Memory B cell (primary cell): ENCODE measurements around the gene GPC6.

Experiments
- ATAC-seq: fragments of 150-1000 bp; cut with Tn5 transposase; 2 replicates; pipeline ENCODE4 v1.10.0; 2021; ENCODE audit warnings: low read depth, mild to moderate bottlenecking, moderate library complexity
- DNase-seq, 2 donors: peaks; one replicate each; pipeline ENCODE4 v3.0.0; 2022; ENCODE audit warnings: low spot score in 2 of 2
- H3K27ac Mint-ChIP-seq: one replicate; pipeline ENCODE4 v1.8.0; 2022; ENCODE audit warnings: mild to moderate bottlenecking, moderate library complexity, mixed read lengths
- H3K27me3 Mint-ChIP-seq: one replicate; pipeline ENCODE4 v1.8.0; 2022; ENCODE audit warnings: mixed read lengths
- H3K36me3 Mint-ChIP-seq: one replicate; pipeline ENCODE4 v1.8.0; 2022; ENCODE audit warnings: mild to moderate bottlenecking, mixed read lengths
- H3K4me1 Mint-ChIP-seq: one replicate; pipeline ENCODE4 v1.8.0; 2022; ENCODE audit warnings: mixed read lengths
- H3K4me3 Mint-ChIP-seq: one replicate; pipeline ENCODE4 v1.8.0; 2022; ENCODE audit warnings: mild to moderate bottlenecking, moderate library complexity, mixed read lengths
- H3K9me3 Mint-ChIP-seq: one replicate; pipeline ENCODE4 v1.8.0; 2022; ENCODE audit warnings: mixed read lengths

Gene GPC6

DNA sequence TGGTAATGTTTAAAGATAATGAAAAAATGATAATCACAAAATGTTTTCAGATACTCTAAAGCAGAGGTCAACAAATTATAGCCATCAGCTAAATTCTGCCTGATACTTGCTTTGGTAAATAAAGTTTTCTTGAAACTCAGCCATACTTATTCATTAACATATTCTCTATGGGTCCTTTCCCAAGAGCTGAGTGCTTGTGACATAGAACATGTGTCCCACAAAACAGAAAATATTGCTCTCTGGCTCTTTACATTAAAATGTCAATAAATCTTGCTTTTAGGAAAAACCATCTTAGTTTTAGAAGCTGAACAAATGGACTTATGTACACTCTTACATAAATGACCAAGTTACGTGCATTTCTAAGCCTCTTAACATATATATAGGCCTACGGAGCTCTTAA lies 945.8 kb downstream of the GPC6 start:
- H3K4me3 Mint-ChIP-seq: no peak overlapping the region
- ATAC-seq (no peak), DNase-seq (no peak)
- no peaks in the 10 kb centered on the region for H3K36me3 Mint-ChIP-seq
- H3K27me3 Mint-ChIP-seq: no peaks in the 10 kb centered on the region
- H3K9me3 Mint-ChIP-seq: peaks cover 1% of the 10 kb centered on the region
- H3K27ac Mint-ChIP-seq: no peak overlapping the region
- H3K4me1 Mint-ChIP-seq: no peaks in the 10 kb centered on the region

DNA sequence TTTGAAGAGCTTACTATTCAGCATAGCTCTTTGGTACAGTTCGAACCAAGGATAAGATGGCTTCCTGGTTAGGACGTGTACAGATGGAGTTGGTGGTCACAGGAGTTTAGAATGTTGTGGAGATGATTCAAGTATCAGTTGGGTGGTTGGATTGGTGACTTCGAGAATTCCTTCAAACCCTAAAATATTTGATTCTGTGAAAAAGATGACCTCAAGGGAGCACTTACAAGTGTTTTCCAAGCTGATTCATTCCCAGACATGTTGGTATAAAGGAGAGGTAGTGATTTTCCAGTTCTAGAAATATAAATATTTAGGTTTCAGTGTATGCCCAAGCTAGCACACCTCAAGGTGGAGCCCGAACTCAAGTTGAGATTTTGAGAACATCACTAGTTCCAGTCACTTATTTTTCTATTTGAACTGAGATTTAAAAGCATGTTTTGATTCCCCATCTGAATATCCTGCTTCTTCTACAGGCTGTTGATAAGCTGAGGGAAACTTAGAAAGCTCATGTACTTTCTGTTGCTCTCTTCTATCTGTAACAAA lies 946.8 kb downstream of the GPC6 start:
- H3K4me1 Mint-ChIP-seq: no peaks in the 10 kb centered on the region
- H3K9me3 Mint-ChIP-seq: no peaks in the 10 kb centered on the region
- H3K27me3 Mint-ChIP-seq: no peaks in the 10 kb centered on the region
- DNase-seq: no peak
- no peaks in the 10 kb centered on the region for H3K36me3 Mint-ChIP-seq
- H3K27ac Mint-ChIP-seq: no peak overlapping the region
- no peak overlapping the region for H3K4me3 Mint-ChIP-seq
- ATAC-seq: no peak

DNA sequence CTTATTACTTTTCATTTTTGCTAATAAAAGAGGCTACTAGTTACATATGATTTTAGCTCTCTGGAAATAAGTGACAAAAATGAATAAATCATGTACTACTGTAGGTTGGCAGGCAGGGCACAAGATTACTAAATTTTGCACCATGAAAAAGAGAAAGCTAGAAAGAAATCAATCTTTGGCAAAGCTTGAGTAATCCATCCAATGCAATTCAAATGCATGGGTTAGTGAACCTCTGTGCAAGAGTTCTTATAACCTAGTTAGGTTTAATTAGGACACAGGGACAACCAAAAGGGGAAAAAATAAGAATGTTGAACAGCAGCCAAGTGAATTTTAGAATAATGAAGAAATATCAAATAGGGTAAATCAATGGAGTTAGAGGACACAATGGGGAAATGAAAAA lies 947.4 kb downstream of the GPC6 start:
- H3K27ac Mint-ChIP-seq: no peak overlapping the region
- H3K9me3 Mint-ChIP-seq: no peaks in the 10 kb centered on the region
- ATAC-seq (no peak), DNase-seq (no peak)
- H3K27me3 Mint-ChIP-seq: no peaks in the 10 kb centered on the region
- no peak overlapping the region for H3K4me3 Mint-ChIP-seq
- H3K4me1 Mint-ChIP-seq: no peaks in the 10 kb centered on the region
- no peaks in the 10 kb centered on the region for H3K36me3 Mint-ChIP-seq

DNA sequence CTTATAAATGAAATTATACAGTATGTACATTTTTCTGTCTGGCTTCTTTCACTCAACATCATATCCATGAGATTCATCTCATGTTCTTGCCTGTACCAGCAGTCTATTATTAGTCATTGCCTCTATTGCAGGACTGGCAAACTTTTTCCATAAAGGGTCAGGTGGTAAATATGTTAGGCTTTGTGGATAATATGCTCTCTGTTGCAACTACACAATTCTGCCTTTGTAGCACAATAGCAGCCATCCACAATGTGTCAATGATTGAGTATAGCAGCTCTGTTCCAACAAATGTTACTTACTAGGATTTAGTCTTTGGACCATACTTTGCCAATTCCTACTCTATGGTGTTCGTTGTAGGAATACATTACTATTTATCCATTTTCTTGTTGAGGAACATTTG lies 948.5 kb downstream of the GPC6 start:
- Mint-ChIP-seq H3K4me3 (no peak overlapping the region), H3K36me3 (no peaks in the 10 kb centered on the region), H3K4me1 (no peaks in the 10 kb centered on the region), H3K27ac (no peak overlapping the region), H3K27me3 (no peaks in the 10 kb centered on the region), H3K9me3 (no peaks in the 10 kb centered on the region)
- no peak for DNase-seq
- no peak for ATAC-seq

DNA sequence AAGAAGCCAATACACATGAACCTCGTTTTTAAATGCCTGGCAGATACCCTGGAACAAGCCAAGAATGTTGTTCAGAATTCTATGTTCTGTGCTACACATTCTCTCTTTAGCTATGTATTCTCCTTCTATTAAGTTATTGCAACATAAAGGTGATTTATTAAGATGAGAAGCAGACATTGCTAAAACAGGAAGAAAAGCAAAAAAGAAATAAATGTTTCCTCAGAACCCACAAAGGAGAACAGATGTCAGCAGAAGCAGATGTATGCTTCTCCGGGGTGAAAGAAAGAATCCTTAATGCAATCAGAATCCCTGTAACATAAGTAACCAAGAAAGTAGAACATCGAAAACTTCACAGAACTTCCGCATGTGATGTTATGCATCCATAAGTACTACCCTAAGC lies 950.0 kb downstream of the GPC6 start:
- Mint-ChIP-seq H3K27me3 (no peaks in the 10 kb centered on the region), H3K9me3 (peaks cover 2% of the 10 kb centered on the region)

DNA sequence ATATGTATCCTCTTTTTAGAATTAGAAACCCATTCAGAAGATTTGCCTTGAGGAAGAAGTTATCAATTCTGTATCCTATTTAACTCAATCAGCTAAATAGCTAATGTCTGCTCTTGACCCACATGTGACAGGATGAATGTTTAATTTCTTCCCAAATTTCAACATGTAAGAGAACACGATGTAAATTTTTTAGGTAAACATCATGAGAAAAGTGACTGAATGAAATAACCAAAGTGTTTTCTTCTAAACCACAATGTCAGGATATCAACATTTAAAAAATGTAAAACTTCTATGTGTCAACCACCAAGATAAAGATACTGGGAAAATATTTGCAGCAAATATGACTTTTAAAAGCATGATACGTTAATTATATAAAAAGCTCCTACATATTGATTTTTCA lies 950.4 kb downstream of the GPC6 start:
- Mint-ChIP-seq H3K9me3 (peaks cover 2% of the 10 kb centered on the region), H3K4me3 (no peak overlapping the region), H3K27ac (no peak overlapping the region), H3K36me3 (no peaks in the 10 kb centered on the region), H3K27me3 (no peaks in the 10 kb centered on the region), H3K4me1 (no peaks in the 10 kb centered on the region)
- no peak for DNase-seq
- ATAC-seq: no peak

More for the DNA sequence above, 950.0 kb downstream of the GPC6 start:
- H3K27ac Mint-ChIP-seq: no peak overlapping the region
- DNase-seq (no peak), ATAC-seq (no peak)
- no peaks in the 10 kb centered on the region for H3K4me1 Mint-ChIP-seq
- H3K36me3 Mint-ChIP-seq: no peaks in the 10 kb centered on the region
- H3K4me3 Mint-ChIP-seq: no peak overlapping the region

DNA sequence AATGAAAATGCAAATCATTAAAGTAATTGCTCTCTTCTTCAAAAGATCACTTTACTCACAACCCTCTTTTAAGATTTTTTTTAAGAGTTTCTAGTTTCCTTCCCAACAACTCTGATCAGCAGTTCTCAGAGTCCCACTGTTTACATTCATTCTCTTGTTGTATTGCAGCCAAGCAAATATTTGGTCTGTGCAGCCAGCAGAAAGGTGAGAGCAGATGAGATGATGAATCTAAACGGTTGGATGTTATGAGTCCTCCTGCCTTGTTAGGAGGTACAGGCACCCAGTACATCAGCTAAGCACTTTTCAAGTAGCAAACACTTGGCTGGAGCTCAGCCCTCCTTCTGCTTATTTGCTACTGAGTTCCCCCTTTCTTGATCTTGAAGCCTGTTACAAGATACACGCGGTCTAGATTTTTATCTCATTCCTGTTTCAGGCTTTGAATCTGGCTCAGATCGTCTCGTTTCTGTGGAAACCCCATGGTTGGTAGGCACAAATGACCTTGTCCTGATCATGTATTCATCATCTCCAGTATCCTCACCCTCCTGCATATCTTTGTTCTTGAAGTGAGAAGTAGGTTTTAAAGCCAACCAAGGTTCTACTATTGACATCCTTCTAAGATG lies 952.1 kb downstream of the GPC6 start:
- ATAC-seq (no peak), DNase-seq (no peak)
- Mint-ChIP-seq H3K9me3 (peaks cover 6% of the 10 kb centered on the region), H3K27me3 (no peaks in the 10 kb centered on the region), H3K4me1 (peaks cover 2% of the 10 kb centered on the region), H3K36me3 (no peaks in the 10 kb centered on the region), H3K27ac (no peak overlapping the region), H3K4me3 (no peak overlapping the region)

DNA sequence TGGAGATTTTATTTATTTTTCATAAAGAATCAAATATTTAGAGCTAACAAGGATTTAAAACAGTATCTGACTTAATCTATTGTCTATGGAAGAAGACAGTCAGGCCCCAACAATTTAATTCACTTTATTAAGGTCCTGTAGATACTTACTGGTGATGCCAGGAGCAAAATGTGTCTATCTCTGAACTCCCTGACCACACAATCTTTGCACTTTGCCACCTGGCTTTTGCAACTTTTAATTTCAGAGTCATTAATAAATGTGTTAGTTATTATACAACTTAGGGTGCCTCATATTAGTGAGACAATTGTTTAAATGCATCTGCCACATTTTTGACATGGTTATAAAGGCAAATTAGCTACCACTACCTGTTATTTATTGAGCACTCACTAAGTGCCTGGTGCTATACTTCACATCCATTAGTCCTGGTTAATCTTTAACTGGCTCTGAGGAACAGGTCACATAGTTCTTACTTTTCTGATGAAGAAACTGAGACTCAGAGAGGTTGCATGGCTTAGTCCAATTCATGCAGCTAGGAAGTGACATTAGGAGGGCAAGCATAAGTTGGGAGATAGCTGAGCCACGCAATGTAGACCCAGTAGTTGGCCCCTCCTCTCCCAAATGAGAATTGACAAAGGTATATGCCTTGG lies 955.0 kb downstream of the GPC6 start:
- Mint-ChIP-seq H3K27ac (no peak overlapping the region), H3K27me3 (no peaks in the 10 kb centered on the region), H3K4me3 (no peak overlapping the region), H3K9me3 (peaks cover 11% of the 10 kb centered on the region), H3K4me1 (peaks cover 2% of the 10 kb centered on the region), H3K36me3 (no peaks in the 10 kb centered on the region)
- DNase-seq (no peak), ATAC-seq (no peak)

DNA sequence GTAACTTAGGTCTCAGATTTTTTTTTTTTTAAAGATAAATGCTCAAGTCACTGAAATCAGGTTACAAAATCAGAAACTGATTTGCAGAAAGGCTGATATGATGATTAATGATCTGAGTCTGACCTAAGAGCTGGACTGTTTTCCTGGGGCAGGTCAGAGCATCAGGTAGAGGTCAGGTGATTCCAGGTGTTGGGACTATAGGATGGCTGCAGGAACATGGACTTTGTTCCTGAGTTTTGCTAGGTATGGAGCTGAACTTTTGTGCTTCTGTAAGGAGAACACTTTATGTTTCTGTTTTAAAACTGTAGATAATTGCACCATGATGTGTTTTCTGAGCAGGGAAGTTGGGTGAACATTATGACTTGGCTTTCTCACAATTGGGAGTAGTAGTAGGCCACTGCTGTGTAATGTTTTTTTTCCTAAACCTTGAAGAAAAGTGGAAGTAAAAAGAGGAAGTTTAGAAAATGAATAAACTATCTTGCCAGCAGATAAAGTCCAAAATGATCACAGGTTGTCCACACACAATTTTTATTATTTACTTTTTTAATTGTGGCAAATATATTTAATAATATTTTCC lies 955.7 kb downstream of the GPC6 start:
- H3K4me1 Mint-ChIP-seq: peaks cover 2% of the 10 kb centered on the region
- H3K36me3 Mint-ChIP-seq: no peaks in the 10 kb centered on the region
- ATAC-seq (no peak), DNase-seq (no peak)
- peaks cover 11% of the 10 kb centered on the region for H3K9me3 Mint-ChIP-seq
- H3K4me3 Mint-ChIP-seq: no peak overlapping the region
- no peaks in the 10 kb centered on the region for H3K27me3 Mint-ChIP-seq
- H3K27ac Mint-ChIP-seq: no peak overlapping the region

DNA sequence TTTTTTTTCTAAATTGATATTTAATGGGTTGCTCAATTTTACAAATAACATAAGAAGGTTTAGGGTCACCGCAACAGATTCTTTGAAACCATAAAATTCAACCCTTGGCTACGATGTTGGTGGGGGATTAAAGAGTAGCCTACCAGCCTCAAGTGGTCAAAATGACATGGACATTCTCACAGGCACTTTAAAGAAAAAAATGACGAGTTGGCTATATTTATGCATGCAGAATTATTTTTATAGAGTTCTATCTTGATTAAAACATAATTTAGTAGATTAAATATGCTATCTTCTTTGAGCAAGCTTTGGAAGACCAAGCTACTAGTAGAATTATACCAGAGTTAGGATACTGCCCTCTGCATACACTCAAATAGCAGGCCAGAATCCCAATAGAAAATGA lies 959.9 kb downstream of the GPC6 start:
- no peak for ATAC-seq
- peaks cover 2% of the 10 kb centered on the region for H3K4me1 Mint-ChIP-seq
- H3K27me3 Mint-ChIP-seq: no peaks in the 10 kb centered on the region
- H3K27ac Mint-ChIP-seq: no peak overlapping the region
- H3K4me3 Mint-ChIP-seq: no peak overlapping the region
- H3K36me3 Mint-ChIP-seq: no peaks in the 10 kb centered on the region
- no peak for DNase-seq
- peaks cover 9% of the 10 kb centered on the region for H3K9me3 Mint-ChIP-seq

DNA sequence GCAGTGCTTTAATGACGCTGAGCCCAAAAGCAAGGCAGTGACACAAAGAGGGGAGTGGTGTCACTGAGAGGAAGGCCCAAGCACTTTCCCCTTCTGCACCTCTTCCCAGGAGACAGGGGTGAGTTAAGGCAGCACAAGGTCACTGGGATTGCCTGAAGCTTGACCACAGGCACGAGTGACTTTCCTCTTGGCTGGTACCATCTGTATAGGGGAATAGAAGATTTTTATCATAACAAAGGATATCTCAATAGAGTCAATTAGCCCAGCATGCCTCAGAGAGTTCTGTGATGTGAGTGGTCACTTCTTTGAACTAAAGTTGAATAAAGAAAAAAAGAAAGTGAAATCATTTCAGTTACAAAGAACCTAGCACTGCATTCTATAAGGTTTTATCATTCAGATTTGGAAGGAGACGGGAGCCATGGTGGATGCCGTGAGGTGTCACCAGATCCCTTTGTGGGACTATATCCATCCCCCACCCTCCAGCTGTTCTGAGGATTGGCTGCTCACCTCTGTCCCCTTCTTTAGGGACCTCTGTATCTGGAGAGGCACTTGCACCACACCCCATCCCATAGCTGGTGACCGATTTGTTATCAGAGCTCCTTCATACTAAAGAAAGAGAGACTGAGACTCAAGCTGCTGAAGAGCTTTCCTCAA lies 961.7 kb downstream of the GPC6 start:
- no peak overlapping the region for H3K4me3 Mint-ChIP-seq
- ATAC-seq: no peak
- no peaks in the 10 kb centered on the region for H3K4me1 Mint-ChIP-seq

DNA sequence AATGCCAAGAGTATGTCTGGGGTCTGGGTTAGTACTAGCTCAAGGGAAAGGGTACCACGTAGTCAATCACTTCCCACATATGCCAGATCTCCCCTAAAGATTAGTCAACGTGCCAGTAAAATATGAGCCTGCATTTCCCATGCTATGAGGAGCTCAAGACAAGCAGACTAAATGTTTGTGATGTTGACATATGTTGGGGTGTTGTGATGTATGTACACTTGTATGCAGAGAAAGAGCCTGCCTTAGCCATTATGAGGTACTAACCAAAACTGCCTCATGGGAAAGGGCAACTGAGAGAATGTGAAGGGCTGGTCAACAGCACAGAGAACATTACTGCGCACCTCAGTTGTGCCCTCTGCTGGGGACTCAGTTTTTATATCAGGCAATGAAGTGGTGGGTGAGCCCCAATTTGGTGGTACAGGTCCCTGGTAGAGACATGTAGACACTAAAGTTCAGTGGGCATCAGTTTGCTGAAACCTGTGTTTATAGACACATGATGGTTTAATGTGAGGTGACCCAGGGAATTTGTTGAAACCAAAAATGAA lies 965.9 kb downstream of the GPC6 start:
- ATAC-seq (no peak), DNase-seq (no peak)
- Mint-ChIP-seq H3K36me3 (no peaks in the 10 kb centered on the region), H3K4me1 (no peaks in the 10 kb centered on the region), H3K27me3 (no peaks in the 10 kb centered on the region), H3K9me3 (no peaks in the 10 kb centered on the region), H3K4me3 (no peak overlapping the region), H3K27ac (no peak overlapping the region)

More for the DNA sequence above, 961.7 kb downstream of the GPC6 start:
- H3K36me3 Mint-ChIP-seq: no peaks in the 10 kb centered on the region
- no peaks in the 10 kb centered on the region for H3K27me3 Mint-ChIP-seq
- H3K27ac Mint-ChIP-seq: no peak overlapping the region
- DNase-seq: no peak
- H3K9me3 Mint-ChIP-seq: peaks cover 6% of the 10 kb centered on the region

DNA sequence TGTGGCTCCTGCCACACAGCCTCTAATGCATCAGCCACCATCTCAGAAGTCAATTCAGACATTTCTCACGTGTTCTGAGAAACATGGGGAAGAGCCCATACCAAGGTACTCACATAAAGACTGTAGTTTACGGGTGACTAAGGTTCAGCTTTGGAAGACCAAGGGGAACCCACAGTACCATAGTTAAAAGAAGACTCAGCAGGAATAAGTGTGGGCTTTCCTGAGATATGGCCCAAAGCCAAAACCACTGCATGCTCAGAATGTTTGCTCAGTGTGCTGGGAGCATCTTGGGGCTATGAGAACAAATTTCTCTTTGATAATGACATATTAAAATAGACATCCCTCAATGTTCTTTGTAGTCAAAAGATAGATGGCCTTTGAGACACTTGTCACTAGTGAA lies 969.1 kb downstream of the GPC6 start:
- Mint-ChIP-seq H3K36me3 (no peaks in the 10 kb centered on the region), H3K27me3 (no peaks in the 10 kb centered on the region), H3K4me1 (no peaks in the 10 kb centered on the region), H3K9me3 (no peaks in the 10 kb centered on the region), H3K4me3 (no peak overlapping the region), H3K27ac (no peak overlapping the region)
- no peak for ATAC-seq
- DNase-seq: no peak

DNA sequence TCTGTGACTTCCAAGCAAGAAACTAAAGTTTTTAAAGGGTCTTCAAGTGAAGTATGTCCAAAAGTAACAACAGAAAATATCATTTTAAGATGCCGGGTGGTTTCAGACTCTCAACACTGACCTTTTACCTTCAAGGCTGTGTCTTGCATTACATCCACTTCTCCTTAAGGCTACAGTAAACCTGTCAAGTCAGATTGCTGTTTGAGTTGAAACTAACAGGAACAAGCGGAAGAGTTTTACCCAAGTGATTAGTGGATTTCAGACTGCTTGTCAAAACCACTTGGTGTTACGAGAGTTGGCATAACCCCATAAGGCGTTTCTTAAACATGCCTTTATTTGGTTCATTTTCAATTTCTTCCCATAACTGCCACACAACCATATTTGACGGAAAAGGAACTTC lies 969.8 kb downstream of the GPC6 start:
- no peaks in the 10 kb centered on the region for H3K4me1 Mint-ChIP-seq
- H3K36me3 Mint-ChIP-seq: no peaks in the 10 kb centered on the region
- no peak overlapping the region for H3K4me3 Mint-ChIP-seq
- H3K27ac Mint-ChIP-seq: no peak overlapping the region
- DNase-seq: no peak
- no peak for ATAC-seq
- no peaks in the 10 kb centered on the region for H3K27me3 Mint-ChIP-seq
- H3K9me3 Mint-ChIP-seq: no peaks in the 10 kb centered on the region
